Posterior cingulate gyrus (tissue), 11 donors: ENCODE measurements around the gene CYP4A22.
A peak's percentile ranks its signal among the peaks of the same experiment; 100 is the strongest.
"Not testable (repeated sequence)": the region's sequence is repeated elsewhere in the genome, so short reads cannot be mapped to it uniquely, and the experiment has no call there.

Experiments used
- DNase-seq, 10 donors: peaks; one replicate each; pipeline versions ENCODE4 v3.0.0 to v3.0.0-alpha.2; 2020 to 2021; ENCODE audit warnings: mixed read lengths in 3 of 10
- intact Hi-C: fragments of 100-400 bp; cut with DNase I; formaldehyde crosslinking; loops from one replicate; pipeline ENCODE4 v1.15.1; 2023

Gene CYP4A22

GRCh38 chr1:47195981-47196380, 58.7 kb downstream of the CYP4A22 start:
- intact Hi-C loops, result not testable (repeated sequence)
- peak in 1 of 10 donors; percentile 33 for DNase-seq

- intact Hi-C loops, result no loop called here
- peak in 1 of 10 donors; percentile 67 for DNase-seq
Measured at GRCh38 chr1:47196622-47197021, 59.4 kb downstream of the CYP4A22 start.

GRCh38 chr1:47198214-47198613, 61.0 kb downstream of the CYP4A22 start:
- intact Hi-C loops, result no loop called here
- peak in 1 of 10 donors; percentile 21 for DNase-seq
